NCI-H2029 (cell line): Measurements from ENCODE around the gene LTBP2.

Source experiments
- DNase-seq: peaks from one replicate; lab custom pipeline; 2025; lab: John Stamatoyannopoulos, UW

Gene LTBP2

GRCh38 chr14:74612350-74613021 lies 449 bp upstream of the LTBP2 start:
- peak; percentile 34 for DNase-seq

GRCh38 chr14:74610866-74611649 lies 979 bp downstream of the LTBP2 start:
- no peak for DNase-seq

GRCh38 chr14:74610199-74610865 lies 1.7 kb downstream of the LTBP2 start:
- no peak for DNase-seq

GRCh38 chr14:74609721-74610120 lies 2.3 kb downstream of the LTBP2 start:
- DNase-seq = no peak

GRCh38 chr14:74608959-74609611 lies 3.0 kb downstream of the LTBP2 start:
- DNase-seq = peak; percentile 44

GRCh38 chr14:74606727-74607126 lies 5.3 kb downstream of the LTBP2 start:
- DNase-seq = no peak

- no peak for DNase-seq
Observed at GRCh38 chr14:74605531-74606223, 6.4 kb downstream of the LTBP2 start.

- no peak for DNase-seq
Observed at GRCh38 chr14:74604911-74605310, 7.1 kb downstream of the LTBP2 start.

GRCh38 chr14:74604157-74604556 lies 7.9 kb downstream of the LTBP2 start:
- no peak for DNase-seq

- DNase-seq = no peak
Observed at GRCh38 chr14:74601982-74602381, 10.1 kb downstream of the LTBP2 start.

GRCh38 chr14:74599946-74600345 lies 12.1 kb downstream of the LTBP2 start:
- DNase-seq = no peak

- no peak for DNase-seq
Observed at GRCh38 chr14:74599321-74599761, 12.7 kb downstream of the LTBP2 start.

GRCh38 chr14:74596741-74597450 lies 15.1 kb downstream of the LTBP2 start:
- DNase-seq = no peak

- no peak for DNase-seq
Observed at GRCh38 chr14:74595006-74595735, 16.9 kb downstream of the LTBP2 start.

GRCh38 chr14:74594606-74595005 lies 17.4 kb downstream of the LTBP2 start:
- no peak for DNase-seq

GRCh38 chr14:74594029-74594428 lies 18.0 kb downstream of the LTBP2 start:
- DNase-seq = no peak

GRCh38 chr14:74593241-74593953 lies 18.6 kb downstream of the LTBP2 start:
- no peak for DNase-seq

GRCh38 chr14:74592476-74593201 lies 19.4 kb downstream of the LTBP2 start:
- DNase-seq = no peak

GRCh38 chr14:74591899-74592298 lies 20.1 kb downstream of the LTBP2 start:
- DNase-seq = no peak
